HCT116 (cell line): ENCODE data around the gene HEMK1. TPM values are rescaled to one million over a fixed set of nuclear protein-coding genes. Genes with fewer than 3 reads are reported as not detected.
A peak's percentile ranks its signal among the peaks of the same experiment; 100 is the strongest.

Source experiments
- ATAC-seq: fragments of 200-7000 bp; cut with Tn5 transposase; 2 replicates; pipeline ENCODE4 v1.9.1; 2020; ENCODE audit warnings: mild to moderate bottlenecking, moderate library complexity
- BruUV-seq: library from RNA; stranded (reverse); fragments of 400-500 nt; replicated peaks from 2 replicates; lab custom pipeline; 2021; lab: Mats Ljungman, UMichigan
- CTCF ChIA-PET: fragments of 300-600 bp; sonication (Branson Sonifier 250); formaldehyde crosslinking; loops from one replicate; lab custom pipeline; 2021; ENCODE audit warnings: antibody characterized with exemption; lab: Charles Lee
- POLR2A ChIA-PET: fragments of 300-600, 350-600 bp; sonication (Branson Sonifier 250); formaldehyde crosslinking; loops from one replicate; lab custom pipeline; 2021; ENCODE audit warnings: antibody characterized with exemption; lab: Charles Lee
- RAD21 ChIA-PET, 2 experiments: fragments of 300-600 bp; sonication (Branson Sonifier 250); formaldehyde crosslinking; loops; one replicate each; lab custom pipeline; 2023; ENCODE audit warnings: low total read pairs in 2 of 2; ENCODE audit not compliant: uncharacterized antibody in 2 of 2, unreplicated experiment in 2 of 2, low non-redundant PET in 1 of 2; lab: Charles Lee
- DNase-seq: peaks from one replicate; pipeline ENCODE4 v3.0.0-alpha.2; 2010; ENCODE audit warnings: low read depth, low spot score
- H2AFZ ChIP-seq: fragments of 200-600 bp; shearing (Covaris generic), sonication (generic); 2 replicates; pipeline ENCODE4 v1.6.1; 2017; ENCODE audit warnings: low read depth, mixed run types, mixed read lengths, antibody characterized with exemption, low read length; ENCODE audit not compliant: poor library complexity, severe bottlenecking
- H3K27ac ChIP-seq: 2 replicates; pipeline ENCODE4 v1.5.1; 2012; ENCODE audit warnings: low read depth, low read length
- H3K27me3 ChIP-seq: fragments of 200-600 bp; sonication (generic); 2 replicates; pipeline ENCODE4 v1.6.1; 2016; ENCODE audit warnings: mixed run types, low read length, mixed read lengths; ENCODE audit not compliant: insufficient read depth
- H3K36me3 ChIP-seq, 2 experiments: fragments of 200-500 bp in 1 of 2; fragments of 200-600 bp in 1 of 2; sonication (Bioruptor generic) in 1 of 2; sonication (generic) in 1 of 2; 2 replicates each; pipeline versions ENCODE4 v1.5.1 to v1.6.1; 2014 to 2016; ENCODE audit warnings: low read length in 2 of 2, inconsistent platforms in 1 of 2, mixed read lengths in 1 of 2, mixed run types in 1 of 2; ENCODE audit not compliant: insufficient read depth in 2 of 2, control insufficient read depth in 1 of 2
- H3K4me1 ChIP-seq, 2 experiments: fragments of 200-600 bp in 1 of 2; sonication (generic) in 1 of 2; 2 replicates each; pipeline versions ENCODE4 v1.5.1 to v1.6.1; 2012 to 2017; ENCODE audit warnings: low read length in 2 of 2, inconsistent platforms in 1 of 2, mild to moderate bottlenecking in 1 of 2, mixed read lengths in 1 of 2, mixed run types in 1 of 2, moderate library complexity in 1 of 2; ENCODE audit not compliant: insufficient read depth in 2 of 2, control insufficient read depth in 1 of 2
- H3K4me2 ChIP-seq: fragments of 200-600 bp; sonication (generic); 2 replicates; pipeline ENCODE4 v1.6.1; 2017; ENCODE audit warnings: mixed run types, low read length, mixed read lengths
- H3K4me3 ChIP-seq, 2 experiments: fragments of 200-600 bp in 1 of 2; sonication (generic) in 1 of 2; replicated peaks in 1 of 2; 2 replicates each; pipeline ENCODE4 v1.5.1; 2011 to 2016; ENCODE audit warnings: low read length in 2 of 2, control low read depth in 1 of 2, low read depth in 1 of 2, mild to moderate bottlenecking in 1 of 2, mixed read lengths in 1 of 2, mixed run types in 1 of 2
- H3K79me2 ChIP-seq: fragments of 200-600 bp; sonication (generic); 2 replicates; pipeline ENCODE4 v1.6.1; 2017; ENCODE audit warnings: mild to moderate bottlenecking, mixed run types, low read length, moderate library complexity, mixed read lengths; ENCODE audit not compliant: insufficient read depth
- H3K9ac ChIP-seq: fragments of 200-600 bp; sonication (generic); 2 replicates; pipeline ENCODE4 v1.6.1; 2016; ENCODE audit warnings: low read length, mixed read lengths
- H3K9me2 ChIP-seq: fragments of 200-600 bp; sonication (generic), shearing (Covaris generic); 2 replicates; pipeline ENCODE4 v1.6.1; 2017; ENCODE audit warnings: mixed run types, mild to moderate bottlenecking, moderate library complexity; ENCODE audit not compliant: insufficient read depth
- H3K9me3 ChIP-seq, 2 experiments: fragments of 200-500 bp in 1 of 2; fragments of 200-600 bp in 1 of 2; sonication (Bioruptor generic) in 1 of 2; sonication (generic) in 1 of 2; 2 replicates each; pipeline ENCODE4 v1.6.1; 2014 to 2017; ENCODE audit warnings: low read length in 2 of 2, mixed read lengths in 2 of 2, inconsistent platforms in 1 of 2, low read depth in 1 of 2, mild to moderate bottlenecking in 1 of 2, mixed run types in 1 of 2, moderate library complexity in 1 of 2; ENCODE audit not compliant: control insufficient read depth in 1 of 2, insufficient read depth in 1 of 2
- H4K20me1 ChIP-seq: fragments of 200-600 bp; sonication (generic), shearing (Covaris generic); 2 replicates; pipeline ENCODE4 v1.6.1; 2017; ENCODE audit warnings: mixed run types, mild to moderate bottlenecking, moderate library complexity; ENCODE audit not compliant: insufficient read depth
- FOSL1 ChIP-seq: IDR thresholded peaks from 2 replicates; pipeline ENCODE4 v1.6.1; 2012; ENCODE audit warnings: low read depth
- intact Hi-C: fragments of 100-400 bp; cut with micrococcal nuclease; formaldehyde crosslinking; loops from 2 replicates; pipeline ENCODE4 v1.10.0; 2022
- total RNA-seq: library from RNA; stranded (reverse); gene quantifications from one replicate; pipeline ENCODE4 v1.2.1, GENCODE V29; 2021; ENCODE audit not compliant: unreplicated experiment
- TF ChIP-seq, protein P1 (sequence below): IDR thresholded peaks from 2 replicates; pipeline ENCODE4 v1.6.1; 2012
- TF ChIP-seq, protein P2 (sequence below), 3 experiments: fragments of 200-600 bp in 1 of 3; sonication (generic) in 1 of 3; IDR thresholded peaks in 2 of 3; conservative IDR thresholded peaks in 1 of 3; 2 replicates each; pipeline ENCODE4 v1.5.1; 2012 to 2017; ENCODE audit warnings: low read depth in 2 of 3, low read length in 2 of 3, antibody characterized with exemption in 1 of 3, borderline replicate concordance in 1 of 3, control low read depth in 1 of 3, mild to moderate bottlenecking in 1 of 3, mixed read lengths in 1 of 3, mixed run types in 1 of 3, moderate library complexity in 1 of 3; ENCODE audit not compliant: insufficient read depth in 1 of 3

Gene HEMK1
- total RNA-seq, 1 experiment from 2014 or later: 20.5 TPM

DNA sequence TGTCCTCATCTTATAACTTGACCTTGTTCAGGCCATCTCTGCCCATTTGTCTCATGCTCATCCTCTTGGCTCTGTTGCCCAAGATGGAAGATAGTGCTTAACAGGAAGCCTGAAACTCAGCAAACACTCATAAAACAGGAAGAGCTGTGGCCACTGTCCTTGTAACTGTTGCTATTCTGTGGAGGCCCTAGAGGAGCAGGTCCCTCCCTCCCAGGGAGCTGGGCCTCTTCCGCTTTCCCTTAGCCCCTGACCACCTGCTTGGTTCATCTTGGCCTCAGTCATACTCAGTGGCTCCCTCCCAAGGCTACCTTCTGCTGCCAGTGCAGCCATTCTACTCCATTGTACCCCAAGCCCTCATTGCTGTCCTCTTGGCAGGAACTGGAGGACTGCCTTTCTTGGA lies 51.1 kb downstream of the HEMK1 start:
- BruUV-seq: no TSS peak
- peaks cover 35 to 76% of the 10 kb centered on the region in 2 experiments for H3K4me1 ChIP-seq
- H3K9me2 ChIP-seq: no peaks in the 10 kb centered on the region
- no peaks in the 10 kb centered on the region for H3K9me3 ChIP-seq
- H3K79me2 ChIP-seq: peaks cover 79% of the 10 kb centered on the region
- H3K4me3 ChIP-seq: no peak overlapping the region
- 0 out of 2 replicates have a peak overlapping the region, but pooled peaks have one; percentile 9 for H3K27ac ChIP-seq
- ATAC-seq (no peak), DNase-seq (no peak)
- POLR2A ChIA-PET: no interaction called here
- H3K9ac ChIP-seq: no peak overlapping the region
- TF ChIP-seq, protein P1, sequence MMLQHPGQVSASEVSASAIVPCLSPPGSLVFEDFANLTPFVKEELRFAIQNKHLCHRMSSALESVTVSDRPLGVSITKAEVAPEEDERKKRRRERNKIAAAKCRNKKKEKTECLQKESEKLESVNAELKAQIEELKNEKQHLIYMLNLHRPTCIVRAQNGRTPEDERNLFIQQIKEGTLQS: no peak
- TF ChIP-seq, protein P2, sequence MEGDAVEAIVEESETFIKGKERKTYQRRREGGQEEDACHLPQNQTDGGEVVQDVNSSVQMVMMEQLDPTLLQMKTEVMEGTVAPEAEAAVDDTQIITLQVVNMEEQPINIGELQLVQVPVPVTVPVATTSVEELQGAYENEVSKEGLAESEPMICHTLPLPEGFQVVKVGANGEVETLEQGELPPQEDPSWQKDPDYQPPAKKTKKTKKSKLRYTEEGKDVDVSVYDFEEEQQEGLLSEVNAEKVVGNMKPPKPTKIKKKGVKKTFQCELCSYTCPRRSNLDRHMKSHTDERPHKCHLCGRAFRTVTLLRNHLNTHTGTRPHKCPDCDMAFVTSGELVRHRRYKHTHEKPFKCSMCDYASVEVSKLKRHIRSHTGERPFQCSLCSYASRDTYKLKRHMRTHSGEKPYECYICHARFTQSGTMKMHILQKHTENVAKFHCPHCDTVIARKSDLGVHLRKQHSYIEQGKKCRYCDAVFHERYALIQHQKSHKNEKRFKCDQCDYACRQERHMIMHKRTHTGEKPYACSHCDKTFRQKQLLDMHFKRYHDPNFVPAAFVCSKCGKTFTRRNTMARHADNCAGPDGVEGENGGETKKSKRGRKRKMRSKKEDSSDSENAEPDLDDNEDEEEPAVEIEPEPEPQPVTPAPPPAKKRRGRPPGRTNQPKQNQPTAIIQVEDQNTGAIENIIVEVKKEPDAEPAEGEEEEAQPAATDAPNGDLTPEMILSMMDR (IDR thresholded peaks at IDR 0.05 in 2 of 3, conservative IDR thresholded peaks at IDR 0.05 in 1 of 3; ENCODE audit: borderline replicate concordance in 1 of 3, insufficient read depth in 1 of 3, low read depth in 2 of 3, low read length in 2 of 3): 0 out of 6 replicates have a peak, but pooled peaks of 1 of the 3 experiments have one; percentile 6
- H2AFZ ChIP-seq: no peak overlapping the region
- H3K36me3 ChIP-seq: peaks cover 0 to 17% of the 10 kb centered on the region in 2 experiments; a peak in 1 of 4 replicates
- no peaks in the 10 kb centered on the region for H4K20me1 ChIP-seq
- RAD21 ChIA-PET: no interaction called here
- peak overlapping the region; percentile 32 for H3K4me2 ChIP-seq
- intact Hi-C loops: no loop called here
- CTCF ChIA-PET: interaction anchor here (1.8 kb wide), 1 partner anchor 32 kb away, joined by 10 read pairs; no protein-coding TSS in a partner anchor
- no peaks in the 10 kb centered on the region for H3K27me3 ChIP-seq

DNA sequence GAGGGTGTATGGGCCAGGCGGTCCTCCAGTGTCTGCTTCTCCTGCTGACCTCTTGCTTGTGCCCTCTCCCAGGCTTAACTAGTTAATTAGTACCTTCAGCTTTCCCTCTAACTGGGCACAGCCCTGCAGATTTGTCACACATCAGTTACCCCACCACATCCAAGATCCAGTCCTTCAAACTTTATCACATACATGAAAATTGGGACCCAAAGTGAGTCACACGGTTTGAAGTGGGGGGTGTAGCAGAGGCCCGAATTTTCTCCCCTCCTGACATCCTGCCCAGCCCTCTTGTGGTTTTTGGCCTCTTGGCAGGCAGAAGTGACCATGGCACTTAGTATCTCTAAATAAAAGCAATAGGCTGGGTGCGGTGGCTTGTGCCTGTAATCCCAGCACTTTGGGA lies 51.5 kb downstream of the HEMK1 start:
- TF ChIP-seq, protein P2 (IDR thresholded peaks at IDR 0.05 in 2 of 3, conservative IDR thresholded peaks at IDR 0.05 in 1 of 3; ENCODE audit: borderline replicate concordance in 1 of 3, insufficient read depth in 1 of 3, low read depth in 2 of 3, low read length in 2 of 3): 0 out of 6 replicates have a peak, but pooled peaks of 1 of the 3 experiments have one; percentile 5
- no peak for TF ChIP-seq FOSL1
- no peak overlapping the region for H3K4me3 ChIP-seq
- intact Hi-C loops: no loop called here
- no peaks in the 10 kb centered on the region for H3K9me3 ChIP-seq
- H3K9me2 ChIP-seq: no peaks in the 10 kb centered on the region
- peaks cover 39 to 76% of the 10 kb centered on the region in 2 experiments for H3K4me1 ChIP-seq
- BruUV-seq: no TSS peak
- peaks cover 0 to 17% of the 10 kb centered on the region in 2 experiments; a peak in 1 of 4 replicates for H3K36me3 ChIP-seq
- no peak overlapping the region for H3K9ac ChIP-seq
- H3K27ac ChIP-seq: 0 out of 2 replicates have a peak overlapping the region, but pooled peaks have one; percentile 9
- no peaks in the 10 kb centered on the region for H3K27me3 ChIP-seq
- DNase-seq: no peak
- no peak for ATAC-seq
- ChIA-PET RAD21 (no interaction called here), CTCF (interaction anchor here (0.6 to 1.8 kb wide), 2 partner anchors 9 to 32 kb away, joined by 3 to 10 read pairs; partner anchors contain the start of gene CISH), POLR2A (no interaction called here)
- no peak overlapping the region for H2AFZ ChIP-seq
- no peaks in the 10 kb centered on the region for H4K20me1 ChIP-seq
- H3K79me2 ChIP-seq: peaks cover 83% of the 10 kb centered on the region
- H3K4me2 ChIP-seq: peak overlapping the region; percentile 32
